ENCODE data around the gene SH2B2.
"Not testable (repeated sequence)": the region's sequence is repeated elsewhere in the genome, so short reads cannot be mapped to it uniquely, and the experiment has no call there.

SH2B2 gene

DNA sequence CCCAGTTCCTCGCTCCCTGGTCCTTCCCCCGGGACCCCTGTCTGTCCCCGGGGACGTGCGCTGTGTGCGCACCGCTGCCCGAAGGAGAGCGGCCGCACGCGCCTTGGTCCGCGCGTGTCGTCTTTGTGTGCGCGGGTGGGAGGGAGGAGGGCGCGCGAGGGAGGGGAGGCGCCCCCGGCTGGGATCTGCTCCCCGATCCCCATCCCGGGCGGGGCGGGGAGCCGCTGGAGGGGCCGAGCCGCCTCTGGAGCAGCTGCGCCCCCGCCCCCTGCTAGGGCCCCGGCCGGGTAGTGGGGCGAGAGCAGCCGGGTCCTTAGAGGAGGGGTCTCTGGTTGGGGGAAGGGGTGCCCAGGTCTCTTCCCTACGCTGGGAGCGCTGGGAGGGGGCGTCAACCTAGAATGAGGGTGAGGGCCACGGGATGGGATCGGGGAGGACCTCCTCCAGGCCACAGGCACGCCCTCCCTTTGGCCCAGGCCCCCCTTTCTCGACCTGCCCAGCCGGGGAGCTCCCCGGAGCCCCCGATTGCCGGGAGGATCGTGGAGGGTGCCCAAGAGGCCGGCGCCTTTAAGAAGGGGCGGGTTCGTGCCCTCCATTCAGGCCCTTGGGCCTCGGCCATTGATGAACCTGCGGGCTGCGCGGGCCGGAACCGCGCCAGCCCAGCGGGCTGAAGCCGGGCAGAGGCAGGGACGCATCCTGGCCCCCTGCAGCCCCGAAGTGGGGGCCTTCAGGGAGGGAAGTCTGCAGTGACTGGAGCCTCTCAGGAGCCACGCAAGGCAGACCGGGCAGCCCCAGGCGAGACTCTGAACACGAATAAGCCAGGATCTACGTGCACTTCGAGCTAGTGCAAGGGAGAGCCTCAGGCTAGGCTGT lies 678 bp downstream of the SH2B2 start:
- no peak for DNase-seq (ENCODE audit: low read depth)

DNA sequence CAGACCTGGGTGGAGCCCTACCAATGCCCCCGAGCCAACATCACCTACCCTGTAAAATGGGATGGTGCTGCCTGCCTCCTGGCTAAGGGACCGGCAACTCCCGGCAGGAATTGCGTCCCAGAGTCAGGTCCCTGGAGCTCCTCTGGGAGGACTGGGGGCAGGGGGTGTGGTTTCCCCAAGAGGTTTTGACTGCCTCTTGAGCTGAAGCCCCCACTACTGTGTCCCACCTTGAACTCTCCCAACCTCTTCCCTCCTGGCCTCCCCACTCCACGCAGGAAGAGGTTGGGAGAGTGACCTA lies 1.3 kb downstream of the SH2B2 start:
- DNase-seq (ENCODE audit: low read depth) = no peak

DNA sequence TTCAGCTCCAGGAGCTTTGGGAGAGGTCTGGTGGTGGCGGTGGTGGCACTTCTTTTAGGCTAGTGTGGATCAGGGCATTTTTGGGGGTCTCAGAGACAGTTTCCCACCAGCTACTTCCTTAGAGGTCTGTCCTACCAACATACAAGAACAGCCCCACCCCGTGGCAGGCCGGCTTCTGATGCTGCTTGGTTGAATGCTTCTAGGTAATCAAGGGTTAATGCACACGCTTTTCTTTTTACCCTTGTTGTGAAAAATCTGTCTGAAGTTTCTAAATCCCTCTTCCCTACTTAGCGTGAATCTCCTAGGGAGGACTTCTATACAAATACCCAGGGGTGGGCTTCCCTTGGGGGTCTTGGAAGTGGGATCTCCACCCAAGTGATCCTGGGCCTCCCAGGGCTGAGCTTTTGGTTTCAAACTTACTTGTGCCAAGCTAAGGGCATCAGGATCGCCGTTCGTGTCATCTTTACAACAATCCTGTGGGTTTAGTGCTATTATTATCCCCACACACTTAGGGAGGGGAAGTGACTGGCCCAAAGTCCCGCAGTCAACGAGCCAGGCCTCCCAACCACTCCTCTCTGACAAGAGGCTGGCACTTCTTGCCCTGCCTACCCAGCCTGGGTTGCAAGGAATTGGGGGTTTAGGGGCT lies 1.7 kb downstream of the SH2B2 start:
- no peak for DNase-seq (ENCODE audit: low read depth)

DNA sequence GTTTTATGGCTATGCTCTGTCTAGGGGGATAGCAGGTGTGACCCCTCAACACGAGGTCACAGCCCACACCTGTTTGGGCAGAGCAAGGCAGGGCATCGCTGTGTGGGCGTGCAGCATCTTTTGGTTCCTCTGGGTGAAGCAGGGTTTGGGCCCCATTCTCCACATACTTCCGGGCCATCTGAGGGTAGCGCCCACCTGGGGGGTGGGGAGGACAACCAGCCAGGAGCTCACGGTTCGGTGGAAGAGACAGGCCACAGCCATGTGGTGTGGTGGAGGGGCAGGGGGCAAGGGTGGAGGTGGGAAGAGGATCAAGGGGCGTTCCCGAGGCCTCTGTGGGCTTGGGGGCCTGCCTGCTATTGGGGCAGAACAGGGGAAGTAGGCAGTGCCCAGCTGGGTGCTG lies 2.4 kb downstream of the SH2B2 start:
- no peak for DNase-seq (ENCODE audit: low read depth)

DNA sequence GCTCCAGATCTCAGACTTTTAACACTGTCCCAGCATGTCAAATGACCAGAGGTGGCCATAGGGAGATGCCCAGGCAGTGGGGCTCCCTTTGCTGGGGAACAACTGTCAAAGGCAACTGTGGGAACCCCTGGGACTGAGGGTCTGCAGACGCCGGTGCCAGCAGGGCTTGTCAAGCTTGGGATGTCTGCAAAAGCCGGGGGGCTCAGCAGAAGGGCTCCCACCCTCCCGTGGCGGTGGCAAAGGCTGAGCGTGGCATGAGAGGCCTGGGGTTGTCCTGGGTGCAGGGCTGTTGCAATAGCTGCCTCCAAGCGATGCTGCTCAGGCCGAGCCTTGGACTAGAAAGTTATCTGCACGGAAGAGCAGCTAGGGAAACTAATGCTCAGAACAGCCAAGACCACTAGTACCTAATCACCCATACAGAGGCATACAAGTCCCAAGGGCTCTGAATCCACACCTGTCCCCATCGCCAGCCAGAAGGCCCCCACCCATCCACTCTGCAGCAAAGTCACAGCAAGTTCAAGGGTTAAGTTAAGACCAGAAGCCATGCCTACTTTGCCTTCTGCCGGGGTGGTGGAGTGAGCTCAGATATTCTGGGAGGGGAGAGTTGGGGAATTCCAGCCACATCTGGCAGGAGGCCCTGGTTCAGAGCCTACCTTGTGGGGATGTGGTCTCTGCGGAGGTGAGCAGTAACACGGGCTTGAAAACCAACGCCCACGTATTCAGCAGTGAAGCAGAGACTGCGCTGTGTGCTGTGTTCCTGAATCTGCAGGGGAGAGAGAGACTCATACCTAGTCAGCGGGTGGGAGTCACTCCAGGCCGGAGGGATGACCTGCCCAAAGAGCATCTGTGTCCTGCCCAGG lies 4.6 kb downstream of the SH2B2 start:
- DNase-seq (ENCODE audit: low read depth) = no peak

DNA sequence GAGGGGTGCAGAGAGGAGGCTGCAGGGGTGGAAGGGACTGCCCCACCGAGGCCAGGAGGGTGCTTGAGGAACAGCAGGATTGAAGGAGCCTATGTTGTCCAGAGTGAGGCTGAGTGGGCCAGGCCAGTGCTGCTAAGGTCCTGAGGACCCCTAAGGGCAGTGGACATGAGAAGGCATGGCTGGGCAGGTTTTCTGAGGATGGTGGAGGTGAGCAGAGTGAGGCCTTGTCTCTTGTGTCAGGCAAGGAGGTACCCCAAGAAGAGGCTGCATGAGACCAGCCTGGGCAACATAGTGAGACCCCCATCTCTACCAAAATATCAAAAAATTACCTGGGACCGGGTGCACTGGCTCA lies 5.2 kb downstream of the SH2B2 start:
- DNase-seq (ENCODE audit: low read depth) = no peak

DNA sequence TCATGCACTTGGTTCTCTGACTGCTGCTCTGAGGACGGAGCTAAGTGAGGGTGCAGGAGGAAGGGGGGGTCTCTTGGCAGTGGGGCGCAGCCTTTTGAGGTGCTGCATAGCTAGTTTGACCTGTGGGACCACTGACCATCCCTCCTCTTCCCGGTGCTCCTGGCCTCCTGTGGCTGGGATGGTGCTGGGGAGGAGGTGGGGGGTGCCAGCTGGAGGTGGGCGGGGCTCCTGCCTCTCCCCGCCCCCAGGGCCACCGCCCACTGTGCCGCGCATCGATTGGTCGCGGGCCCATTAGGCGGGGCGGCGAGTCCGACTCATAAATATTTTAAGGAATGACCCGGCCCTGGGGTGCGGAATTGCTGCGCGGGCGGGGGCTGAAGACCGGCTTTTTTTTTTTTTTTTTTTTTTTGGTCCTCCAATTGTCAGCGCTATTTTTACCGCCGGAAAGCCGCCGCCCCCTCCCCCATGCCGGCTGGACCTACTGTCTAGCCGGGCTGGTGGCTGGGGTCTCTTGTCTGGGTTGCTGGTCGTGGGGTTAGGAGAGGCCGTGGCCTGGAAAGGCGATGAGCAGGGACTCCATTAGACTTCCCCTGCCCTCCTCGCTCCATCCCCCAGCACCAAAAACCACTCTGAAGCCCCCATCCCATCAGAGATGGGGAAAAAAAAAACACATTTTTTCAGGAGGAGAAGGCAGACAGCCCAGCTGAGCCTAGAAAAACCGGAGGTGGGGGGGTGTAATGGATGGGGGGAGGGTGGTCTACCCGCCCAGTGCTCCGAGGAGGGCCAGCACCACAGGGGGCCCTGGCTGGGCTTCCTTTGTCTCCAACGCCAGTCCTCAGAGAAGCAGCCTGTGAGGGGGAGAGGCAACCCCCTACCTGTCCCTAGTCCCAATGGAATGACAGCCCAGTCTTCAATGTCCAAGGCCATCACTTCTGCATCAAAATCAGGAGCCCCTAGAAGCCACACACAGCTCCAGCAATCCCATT lies 6.4 kb downstream of the SH2B2 start:
- no peak for DNase-seq (ENCODE audit: low read depth)

DNA sequence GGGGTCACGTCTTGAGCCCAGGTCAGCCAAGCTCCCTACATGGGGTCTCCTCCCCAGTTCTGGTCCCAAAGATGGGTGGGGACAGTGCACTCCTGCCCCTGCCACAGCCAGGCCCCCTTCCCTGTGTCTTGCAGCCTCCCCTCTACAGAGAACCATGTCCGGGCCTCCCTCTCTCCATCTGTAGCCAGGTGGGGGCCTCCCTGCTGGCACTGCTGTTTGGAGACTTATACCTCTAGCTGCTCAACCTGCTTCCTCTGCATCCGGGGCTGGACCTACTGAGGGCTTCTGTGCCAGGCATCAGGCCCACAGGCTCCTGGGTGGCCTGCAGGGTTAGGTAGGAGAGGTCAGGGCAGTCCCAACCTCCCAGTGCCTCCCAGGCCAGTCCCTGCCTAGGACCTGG lies 7.9 kb downstream of the SH2B2 start:
- no peak for DNase-seq (ENCODE audit: low read depth)

DNA sequence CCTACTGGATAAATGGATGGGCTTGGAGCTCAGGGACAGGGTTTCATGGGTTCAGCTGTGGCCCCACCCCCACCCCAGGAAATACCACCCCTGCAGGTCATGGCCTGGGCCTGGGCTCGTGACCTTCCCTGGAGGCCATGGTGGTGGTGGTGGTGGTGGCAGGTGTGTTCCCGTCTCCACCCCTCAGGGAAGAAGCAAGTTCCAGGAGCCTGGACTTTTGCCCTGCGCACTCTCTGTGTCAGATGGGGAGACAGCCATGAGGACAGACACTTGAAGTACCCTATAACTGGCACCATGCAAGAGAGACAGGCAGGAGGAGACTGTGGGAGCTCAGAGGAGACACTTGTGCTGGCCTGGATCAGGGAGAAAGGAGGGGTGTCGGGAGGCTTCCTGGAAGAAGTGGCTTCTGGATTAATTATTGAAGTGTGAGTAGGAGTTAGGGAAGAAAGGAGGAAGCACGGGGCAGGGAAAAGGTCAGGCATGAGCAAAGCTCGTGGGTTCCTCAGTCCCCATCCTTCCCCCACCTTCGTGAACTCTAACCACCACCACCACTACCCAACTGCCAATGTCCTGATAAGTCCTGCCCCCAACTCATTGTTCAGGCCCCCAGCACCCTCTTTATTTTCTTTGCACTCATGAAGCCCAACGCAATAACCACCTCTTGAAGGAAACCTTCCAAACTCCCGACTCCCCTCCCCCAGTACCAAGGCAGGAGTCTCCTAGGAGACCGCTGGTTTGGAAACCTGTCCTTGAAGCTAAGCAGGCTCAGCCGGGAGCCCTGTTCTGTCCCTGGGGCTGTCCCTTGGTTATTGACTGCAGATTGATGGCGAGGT lies 8.9 kb downstream of the SH2B2 start:
- no peak for DNase-seq (ENCODE audit: low read depth)

DNA sequence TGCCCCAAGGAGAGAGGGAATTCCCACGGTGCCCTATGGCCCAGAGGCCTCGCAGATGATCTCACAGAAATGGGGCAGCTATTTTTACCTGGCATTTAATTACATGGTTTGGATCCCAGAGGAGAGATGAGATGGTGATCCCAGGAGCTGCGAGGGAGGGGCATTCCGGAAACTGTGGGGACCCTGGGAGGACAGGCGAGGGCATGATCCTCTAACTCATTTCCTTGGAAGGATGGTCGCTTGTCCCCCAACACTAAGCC lies 9.4 kb downstream of the SH2B2 start:
- DNase-seq (ENCODE audit: low read depth) = no peak

DNA sequence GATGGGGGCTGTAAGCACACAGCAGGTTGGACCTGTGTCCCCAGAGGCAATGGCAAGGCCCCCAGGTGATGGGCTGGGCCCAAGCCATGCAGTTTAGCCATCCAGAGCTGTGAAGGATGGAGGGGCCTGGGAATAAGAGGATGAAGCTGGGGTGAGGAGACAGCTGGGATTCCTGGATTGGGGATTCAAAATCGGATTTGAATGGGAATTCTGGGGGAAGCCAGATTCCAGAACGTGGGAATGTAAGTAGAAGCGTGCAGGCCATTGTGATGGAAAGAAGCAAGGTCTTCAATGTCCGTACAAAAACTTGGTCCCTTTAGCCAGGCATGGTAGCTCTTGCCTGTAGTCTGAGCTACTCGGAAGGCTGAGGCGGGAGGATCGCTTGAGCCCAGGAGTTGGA lies 9.8 kb downstream of the SH2B2 start:
- DNase-seq (ENCODE audit: low read depth) = no peak

DNA sequence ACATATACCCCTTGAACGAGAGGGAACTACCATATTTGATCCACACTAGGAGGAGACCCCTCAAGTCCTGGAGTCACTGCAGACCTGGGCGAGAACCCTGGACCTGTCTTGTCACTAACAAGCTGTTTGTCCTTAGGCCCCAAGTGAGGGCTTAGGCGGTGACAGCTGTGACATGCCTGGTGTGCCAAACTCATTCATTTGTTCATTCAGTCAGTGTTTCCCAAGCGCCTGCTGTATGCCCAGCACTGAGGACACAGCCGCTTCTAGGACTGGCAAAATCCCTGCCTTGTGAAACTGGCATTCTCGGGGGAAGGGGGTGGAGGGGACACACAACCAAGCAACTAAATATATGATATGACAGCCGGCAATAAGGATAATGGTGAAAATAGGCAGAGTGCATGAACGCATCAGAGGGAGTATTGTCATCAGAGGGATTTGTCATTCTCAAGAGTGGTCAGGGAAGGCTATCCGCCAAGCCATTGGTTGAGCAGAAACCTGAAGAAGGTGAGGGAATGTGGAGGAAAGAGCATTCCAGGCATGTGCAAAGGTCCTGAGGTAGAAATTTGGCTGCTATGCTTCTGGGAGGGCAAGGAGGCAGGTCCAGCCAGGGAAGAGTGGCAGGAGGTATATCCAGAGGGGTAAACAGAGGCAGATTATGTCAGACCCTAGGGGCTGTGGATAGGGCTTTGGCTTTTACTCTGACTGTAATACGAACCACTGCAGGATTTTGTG lies 11.0 kb downstream of the SH2B2 start:
- DNase-seq (ENCODE audit: low read depth) = no peak

DNA sequence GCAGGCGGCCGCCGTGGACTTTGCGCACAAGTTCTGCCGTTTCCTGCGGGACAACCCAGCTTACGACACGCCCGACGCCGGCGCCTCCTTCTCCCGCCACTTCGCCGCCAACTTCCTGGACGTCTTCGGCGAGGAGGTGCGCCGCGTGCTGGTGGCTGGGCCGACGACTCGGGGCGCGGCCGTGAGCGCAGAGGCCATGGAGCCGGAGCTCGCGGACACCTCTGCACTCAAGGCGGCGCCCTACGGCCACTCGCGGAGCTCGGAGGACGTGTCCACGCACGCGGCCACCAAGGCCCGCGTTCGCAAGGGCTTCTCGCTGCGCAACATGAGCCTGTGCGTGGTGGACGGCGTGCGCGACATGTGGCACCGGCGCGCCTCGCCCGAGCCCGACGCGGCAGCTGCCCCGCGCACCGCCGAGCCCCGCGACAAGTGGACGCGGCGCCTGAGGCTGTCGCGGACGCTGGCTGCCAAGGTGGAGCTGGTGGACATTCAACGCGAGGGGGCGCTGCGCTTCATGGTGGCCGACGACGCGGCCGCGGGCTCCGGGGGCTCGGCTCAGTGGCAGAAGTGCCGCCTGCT lies 14.1 kb downstream of the SH2B2 start:
- no peak for DNase-seq (ENCODE audit: low read depth)

DNA sequence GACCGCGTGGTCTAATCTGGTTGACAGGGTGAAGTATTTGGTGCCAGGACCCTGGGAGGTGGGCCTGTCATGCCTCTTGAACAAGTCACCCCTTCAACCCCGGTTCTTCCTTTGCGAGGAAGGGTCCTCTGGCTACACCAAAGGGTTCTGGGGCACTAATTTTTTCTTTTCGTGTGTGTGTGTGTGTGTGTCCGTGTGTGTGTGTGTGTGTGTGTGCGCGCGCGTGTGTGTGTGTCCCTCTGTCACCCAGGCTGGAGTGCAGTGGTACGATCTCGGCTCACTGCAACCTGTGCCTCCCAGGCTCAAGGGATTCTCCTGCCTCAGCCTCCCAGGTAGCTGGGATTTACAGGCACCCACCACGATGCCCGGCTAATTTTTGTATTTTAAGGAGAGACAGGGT lies 14.7 kb downstream of the SH2B2 start:
- DNase-seq (ENCODE audit: low read depth) = not testable (repeated sequence)

DNA sequence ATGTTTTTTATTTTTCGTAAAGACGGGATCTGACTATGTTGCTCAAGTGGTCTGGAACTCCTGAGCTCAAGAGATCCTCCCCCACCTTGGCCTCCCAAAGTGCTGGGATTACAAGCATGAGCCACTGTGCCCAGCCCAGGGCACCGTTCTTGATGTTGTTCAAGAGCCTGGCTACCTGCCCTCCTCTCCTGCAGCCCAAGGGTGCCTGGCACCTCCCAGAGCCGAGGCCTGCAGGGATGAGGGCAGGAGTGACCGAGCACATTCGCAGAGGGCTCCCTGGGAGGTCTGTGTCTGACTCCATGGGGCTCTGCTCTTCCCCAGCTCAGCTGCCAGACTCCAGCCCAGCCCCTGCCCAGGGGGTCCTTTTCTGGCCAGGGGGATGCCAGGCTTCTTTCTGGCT lies 15.4 kb downstream of the SH2B2 start:
- no peak for DNase-seq (ENCODE audit: low read depth)

DNA sequence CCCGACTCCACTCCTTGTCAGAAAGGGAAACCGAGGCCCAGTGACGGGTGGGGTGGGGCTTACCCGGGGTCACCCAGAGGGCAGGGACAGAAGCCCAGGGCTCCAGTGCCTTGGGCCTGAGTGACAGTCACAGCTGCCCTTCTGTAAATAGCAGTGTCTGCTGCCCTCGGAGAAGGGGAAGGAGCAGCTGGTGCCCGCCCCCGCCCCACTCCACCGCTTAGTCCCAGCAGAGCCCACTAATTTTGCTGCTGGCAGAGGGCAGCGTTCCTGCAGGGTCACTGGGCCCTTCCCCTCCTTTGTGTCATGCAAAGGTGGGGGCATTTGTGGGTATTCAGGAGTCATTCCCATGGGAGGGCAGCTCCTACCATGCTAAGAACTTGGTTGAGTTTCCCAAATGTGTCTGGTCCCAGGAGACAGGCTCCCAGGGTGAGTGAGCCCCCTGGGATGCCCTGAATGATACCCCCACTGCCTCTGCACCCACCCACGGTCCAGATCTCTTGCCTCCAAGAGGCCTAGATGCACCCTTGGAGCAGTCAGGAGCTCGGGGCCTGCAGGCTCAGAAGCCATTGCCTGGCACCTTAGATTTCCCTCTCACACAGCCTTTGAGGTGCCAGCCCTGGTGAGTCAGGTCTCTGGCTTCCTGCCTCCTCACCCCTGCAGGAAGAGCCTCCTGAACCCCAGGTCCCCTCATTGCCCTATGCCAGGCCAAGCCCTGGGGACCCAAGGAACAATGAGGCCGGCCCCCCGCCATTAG lies 17.2 kb downstream of the SH2B2 start:
- no peak for DNase-seq (ENCODE audit: low read depth)

DNA sequence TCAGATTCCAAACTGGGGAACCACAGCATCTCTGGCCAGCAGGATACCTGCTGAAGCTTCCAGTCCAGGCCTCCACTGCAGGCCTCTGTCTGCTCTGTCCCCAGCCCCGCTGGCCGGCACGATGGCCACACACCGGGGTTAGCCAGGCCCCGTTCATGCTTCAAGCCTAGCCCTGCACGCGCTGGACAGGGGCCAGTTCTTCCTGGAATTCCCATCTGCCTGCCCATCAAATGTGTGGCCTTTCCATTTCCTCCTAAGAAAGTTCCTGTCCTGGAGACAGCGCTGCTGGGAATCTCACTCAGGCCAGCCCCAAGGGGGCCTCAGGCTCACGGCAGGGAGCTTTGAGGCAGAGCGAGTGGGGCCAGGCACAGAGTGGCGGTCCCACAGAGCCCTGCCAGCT lies 18.0 kb downstream of the SH2B2 start:
- DNase-seq (ENCODE audit: low read depth) = no peak

DNA sequence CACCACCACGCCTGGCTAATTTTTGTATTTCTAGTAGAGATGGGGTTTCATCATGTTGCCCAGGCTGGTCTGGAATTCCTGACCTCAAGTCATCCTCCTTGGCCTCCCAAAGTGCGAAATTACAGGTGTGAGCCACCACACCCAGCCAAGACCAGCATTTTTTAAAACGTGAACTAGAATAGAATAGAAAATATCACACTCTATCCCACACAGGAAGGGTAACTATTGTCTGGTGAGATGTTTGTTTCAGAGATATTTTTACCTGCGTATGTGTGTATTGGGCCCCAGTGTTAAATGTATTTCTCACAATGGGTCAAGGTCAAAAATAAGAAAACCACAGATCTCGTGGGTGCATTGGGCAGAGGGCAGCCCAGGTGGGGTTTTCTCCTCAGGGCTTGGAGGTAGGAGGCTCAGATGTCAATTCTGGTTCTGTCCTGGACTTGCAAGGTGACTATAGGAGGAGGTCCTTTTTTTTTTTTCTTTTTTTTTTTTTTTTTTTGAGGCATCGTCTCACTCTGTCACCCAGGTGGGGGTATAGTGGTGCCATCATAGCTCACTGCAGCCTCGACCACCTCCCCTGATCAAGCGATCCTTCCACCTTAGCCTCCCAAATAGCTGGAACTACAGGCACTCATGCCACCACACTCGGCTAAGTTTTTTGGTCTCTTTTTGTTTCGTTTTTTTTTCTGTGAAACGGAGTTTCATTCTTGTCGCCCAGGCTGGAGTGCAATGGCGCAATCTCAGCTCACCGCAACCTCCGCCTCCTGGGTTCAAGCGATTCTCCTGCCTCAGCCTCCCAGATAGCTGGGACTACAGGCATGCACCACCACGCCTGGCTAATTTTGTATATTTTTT lies 19.0 kb downstream of the SH2B2 start:
- no peak for DNase-seq (ENCODE audit: low read depth)

Measured in stimulated activated CD8-positive, alpha-beta memory T cell treated with anti-CD3 and anti-CD28 coated beads, Interleukin-12 subunit alpha, Interleukin-12 subunit beta, amount 100 ng/mL, for 1 hour (primary cell).